HEK293 (cell line): Measurements from ENCODE around the gene TUBA8.

Experiments used
- CTCF ChIA-PET: fragments of 350-600 bp; formaldehyde crosslinking; extraction: SDS; loops from one replicate; lab custom pipeline; 2021; ENCODE audit warnings: antibody characterized with exemption; lab: Yijun Ruan, JAX
- POLR2A ChIA-PET: fragments of 300-600 bp; formaldehyde crosslinking; extraction: SDS; loops from one replicate; lab custom pipeline; 2020; ENCODE audit warnings: antibody characterized with exemption, inconsistent platforms; lab: Yijun Ruan, JAX
- H3K27ac ChIP-seq: fragments of 200-500 bp; sonication (Bioruptor generic); 2 replicates; pipeline ENCODE4 v1.5.1; 2014; ENCODE audit warnings: low read depth, low read length, control low read depth, inconsistent platforms; ENCODE audit errors: extremely low read depth
- H3K36me3 ChIP-seq, 2 experiments: fragments of 200-500 bp in 1 of 2; sonication (Bioruptor generic) in 1 of 2; 1 replicate in 1 of 2; 2 replicates in 1 of 2; pipeline ENCODE4 v1.5.1; 2014 to 2017; ENCODE audit warnings: inconsistent platforms in 2 of 2, low read length in 2 of 2; ENCODE audit not compliant: control insufficient read depth in 2 of 2, insufficient read depth in 1 of 2
- H3K4me1 ChIP-seq: fragments of 200-500 bp; sonication (Bioruptor generic); 2 replicates; pipeline ENCODE4 v1.5.1; 2014; ENCODE audit warnings: mild to moderate bottlenecking, low read length, inconsistent platforms; ENCODE audit not compliant: control insufficient read depth, insufficient read depth
- H3K4me3 ChIP-seq: 2 replicates; pipeline ENCODE4 v1.5.1; 2011; ENCODE audit warnings: low read depth, mild to moderate bottlenecking, control low read depth, low read length, moderate library complexity
- H3K9me3 ChIP-seq: fragments of 200-500 bp; sonication (Bioruptor generic); 2 replicates; pipeline ENCODE4 v1.5.1; 2014; ENCODE audit warnings: low read depth, low read length, inconsistent platforms; ENCODE audit not compliant: control insufficient read depth, insufficient read depth
- EGR2 ChIP-seq: fragments of 450-650 bp; formaldehyde crosslinking; IDR thresholded peaks from 2 replicates; pipeline ENCODE4 v1.5.1; 2016; ENCODE audit warnings: low read depth, missing biosample characterization, missing genetic modification characterization
- IKZF3 ChIP-seq: fragments of 450-650 bp; IDR thresholded peaks from 2 replicates; pipeline ENCODE4 v1.5.0; 2018; ENCODE audit warnings: missing biosample characterization, mild to moderate bottlenecking, missing genetic modification characterization, moderate library complexity
- PRDM1 ChIP-seq: fragments of 450-650 bp; formaldehyde crosslinking; IDR thresholded peaks from 2 replicates; pipeline ENCODE4; 2016; ENCODE audit warnings: missing biosample characterization, missing genetic modification characterization
- PRDM6 ChIP-seq: fragments of 450-650 bp; formaldehyde crosslinking; IDR thresholded peaks from 2 replicates; pipeline ENCODE4 v1.5.1; 2017; ENCODE audit warnings: missing biosample characterization, missing genetic modification characterization
- SCRT2 ChIP-seq: fragments of 450-650 bp; formaldehyde crosslinking; IDR thresholded peaks from 2 replicates; pipeline ENCODE4 v1.5.1; 2016; ENCODE audit warnings: missing biosample characterization, missing genetic modification characterization
- SP7 ChIP-seq: fragments of 450-650 bp; formaldehyde crosslinking; IDR thresholded peaks from 2 replicates; pipeline ENCODE4 v1.5.1; 2016; ENCODE audit warnings: missing biosample characterization, missing genetic modification characterization
- ZBTB17 ChIP-seq: fragments of 450-650 bp; formaldehyde crosslinking; IDR thresholded peaks from 2 replicates; pipeline ENCODE4 v1.5.1; 2016; ENCODE audit warnings: missing biosample characterization, missing genetic modification characterization
- ZBTB48 ChIP-seq: fragments of 450-650 bp; formaldehyde crosslinking; IDR thresholded peaks from 2 replicates; pipeline ENCODE4 v1.5.1; 2016; ENCODE audit warnings: missing biosample characterization, missing genetic modification characterization
- ZBTB8A ChIP-seq: fragments of 450-650 bp; formaldehyde crosslinking; IDR thresholded peaks from 2 replicates; pipeline ENCODE4 v1.5.1; 2016; ENCODE audit warnings: missing biosample characterization, missing genetic modification characterization
- ZFP37 ChIP-seq: fragments of 450-650 bp; formaldehyde crosslinking; IDR thresholded peaks from 2 replicates; pipeline ENCODE4 v1.5.1; 2016; ENCODE audit warnings: missing biosample characterization, missing genetic modification characterization
- ZNF174 ChIP-seq: fragments of 450-650 bp; formaldehyde crosslinking; IDR thresholded peaks from 2 replicates; pipeline ENCODE4 v1.5.0; 2017; ENCODE audit warnings: missing biosample characterization, mild to moderate bottlenecking, missing genetic modification characterization
- ZNF175 ChIP-seq: fragments of 450-650 bp; formaldehyde crosslinking; IDR thresholded peaks from 2 replicates; pipeline ENCODE4 v1.5.1; 2016; ENCODE audit warnings: missing biosample characterization, missing genetic modification characterization
- ZNF184 ChIP-seq: fragments of 450-650 bp; IDR thresholded peaks from 2 replicates; pipeline ENCODE4 v1.5.1; 2018; ENCODE audit warnings: missing biosample characterization, mild to moderate bottlenecking, missing genetic modification characterization
- ZNF214 ChIP-seq: fragments of 450-650 bp; formaldehyde crosslinking; IDR thresholded peaks from 2 replicates; pipeline ENCODE4 v1.5.1; 2017; ENCODE audit warnings: missing biosample characterization, mild to moderate bottlenecking, missing genetic modification characterization, borderline replicate concordance
- ZNF518A ChIP-seq: fragments of 450-650 bp; formaldehyde crosslinking; conservative IDR thresholded peaks from 2 replicates; pipeline ENCODE4 v1.5.1; 2016; ENCODE audit warnings: low read depth, missing biosample characterization, missing genetic modification characterization
- ZNF544 ChIP-seq: fragments of 450-650 bp; formaldehyde crosslinking; IDR thresholded peaks from 2 replicates; pipeline ENCODE4 v1.5.0; 2017; ENCODE audit warnings: missing biosample characterization, missing genetic modification characterization
- ZNF548 ChIP-seq: fragments of 450-650 bp; formaldehyde crosslinking; IDR thresholded peaks from 2 replicates; pipeline ENCODE4 v1.5.1; 2016; ENCODE audit warnings: missing biosample characterization, missing genetic modification characterization
- ZNF639 ChIP-seq: fragments of 450-650 bp; formaldehyde crosslinking; IDR thresholded peaks from 2 replicates; pipeline ENCODE4 v1.5.1; 2016; ENCODE audit warnings: missing biosample characterization, missing genetic modification characterization
- ZNF843 ChIP-seq: fragments of 450-650 bp; formaldehyde crosslinking; IDR thresholded peaks from 2 replicates; pipeline ENCODE4 v1.5.1; 2016; ENCODE audit warnings: missing biosample characterization, missing genetic modification characterization

Gene TUBA8

GRCh38 chr22:18066181-18066859 is 44.3 kb upstream of the TUBA8 start:
- H3K4me3 ChIP-seq, result no peak overlapping the region
- CTCF ChIA-PET, result interaction anchor here (0.7 to 6.3 kb wide), 4 partner anchors 9 to 385 kb away, joined by 3 to 95 read pairs (median 4); partner anchors contain the start of gene PEX26
- no peaks in the 10 kb centered on the region for H3K4me1 ChIP-seq
- POLR2A ChIA-PET, result no interaction called here
- TF ChIP-seq PRDM1 (tag by site-specific recombination) (0 out of 2 replicates have a peak, but pooled peaks have one; percentile 19), SP7 (tag by site-specific recombination) (no peak), ZBTB17 (tag by site-specific recombination) (no peak)
- H3K27ac ChIP-seq, result no peak overlapping the region
- H3K9me3 ChIP-seq, result no peaks in the 10 kb centered on the region
- no peaks in the 10 kb centered on the region for H3K36me3 ChIP-seq

GRCh38 chr22:18067121-18067520 is 43.5 kb upstream of the TUBA8 start:
- CTCF ChIA-PET, result no interaction called here
- no peak overlapping the region for H3K4me3 ChIP-seq
- POLR2A ChIA-PET, result no interaction called here
- H3K27ac ChIP-seq, result no peak overlapping the region
- no peaks in the 10 kb centered on the region for H3K9me3 ChIP-seq
- H3K4me1 ChIP-seq, result no peaks in the 10 kb centered on the region
- no peaks in the 10 kb centered on the region for H3K36me3 ChIP-seq
- TF ChIP-seq ZNF175 (tag by site-specific recombination) (no peak), ZNF214 (tag by site-specific recombination) (no peak), ZNF184 (no peak), ZNF544 (tag by site-specific recombination) (no peak), ZFP37 (tag by site-specific recombination) (no peak), IKZF3 (no peak), ZBTB48 (no peak), PRDM6 (no peak), ZNF548 (tag by site-specific recombination) (no peak), EGR2 (no peak), ZNF843 (tag by site-specific recombination) (no peak), ZBTB8A (tag by site-specific recombination) (no peak), ZNF639 (tag by site-specific recombination) (no peak), SCRT2 (tag by site-specific recombination) (no peak), ZNF518A (no peak), ZNF174 (tag by site-specific recombination) (no peak)
